Mucosa of rectum (tissue), 2 donors: ENCODE results near the gene HOXD3.

ENCODE experiments used
- H3K27ac ChIP-seq, 2 donors: one replicate each; pipeline ENCODE4 v1.7.0; 2013; ENCODE audit warnings: inconsistent platforms in 2 of 2, low read depth in 2 of 2, low read length in 2 of 2
- H3K27me3 ChIP-seq, 2 donors: one replicate each; pipeline ENCODE4 v1.7.0; 2013; ENCODE audit warnings: low read length in 2 of 2; ENCODE audit not compliant: control insufficient read depth in 2 of 2, insufficient read depth in 2 of 2
- H3K36me3 ChIP-seq, 2 donors: one replicate each; pipeline ENCODE4 v1.7.0; 2013; ENCODE audit warnings: low read length in 2 of 2; ENCODE audit not compliant: control insufficient read depth in 2 of 2, insufficient read depth in 2 of 2
- H3K4me1 ChIP-seq, 2 donors: one replicate each; pipeline ENCODE4 v1.7.0; 2013; ENCODE audit warnings: low read length in 2 of 2, mild to moderate bottlenecking in 1 of 2; ENCODE audit not compliant: control insufficient read depth in 2 of 2, insufficient read depth in 2 of 2
- H3K4me3 ChIP-seq, 2 donors: one replicate each; pipeline ENCODE4 v1.7.0; 2013; ENCODE audit warnings: low read length in 2 of 2
- H3K9ac ChIP-seq, 2 donors: one replicate each; pipeline ENCODE4 v1.7.0; 2013; ENCODE audit warnings: low read length in 2 of 2, low read depth in 1 of 2, mild to moderate bottlenecking in 1 of 2
- H3K9me3 ChIP-seq, 2 donors: one replicate each; pipeline ENCODE4 v1.7.0; 2013; ENCODE audit warnings: low read length in 2 of 2; ENCODE audit not compliant: control insufficient read depth in 2 of 2
- donor health status: healthy.
- donor health status: Normal muscosa, but diverticular disease.

The HOXD3 gene

GRCh38 chr2:176172895-176173566, 15.9 kb downstream of the HOXD3 start:
- H3K9ac ChIP-seq: no peak overlapping the region
- H3K4me1 ChIP-seq: peaks cover 15 to 17% of the 10 kb centered on the region in 2 donors
- H3K9me3 ChIP-seq: no peaks in the 10 kb centered on the region
- H3K4me3 ChIP-seq: no peak overlapping the region
- no peaks in the 10 kb centered on the region for H3K36me3 ChIP-seq
- peaks cover 4% of the 10 kb centered on the region in 2 donors for H3K27me3 ChIP-seq
- no peak overlapping the region for H3K27ac ChIP-seq

- Histone ChIP-seq H3K36me3 (no peaks in the 10 kb centered on the region), H3K9me3 (no peaks in the 10 kb centered on the region), H3K27me3 (peaks cover 4% of the 10 kb centered on the region in 2 donors), H3K4me3 (peak overlapping the region in 1 of 2 donors; percentile 62), H3K27ac (no peak overlapping the region), H3K4me1 (peaks cover 18 to 23% of the 10 kb centered on the region in 2 donors), H3K9ac (no peak overlapping the region)
These were observed 16.7 kb downstream of the HOXD3 start for GRCh38 chr2:176173567-176174381.

DNA sequence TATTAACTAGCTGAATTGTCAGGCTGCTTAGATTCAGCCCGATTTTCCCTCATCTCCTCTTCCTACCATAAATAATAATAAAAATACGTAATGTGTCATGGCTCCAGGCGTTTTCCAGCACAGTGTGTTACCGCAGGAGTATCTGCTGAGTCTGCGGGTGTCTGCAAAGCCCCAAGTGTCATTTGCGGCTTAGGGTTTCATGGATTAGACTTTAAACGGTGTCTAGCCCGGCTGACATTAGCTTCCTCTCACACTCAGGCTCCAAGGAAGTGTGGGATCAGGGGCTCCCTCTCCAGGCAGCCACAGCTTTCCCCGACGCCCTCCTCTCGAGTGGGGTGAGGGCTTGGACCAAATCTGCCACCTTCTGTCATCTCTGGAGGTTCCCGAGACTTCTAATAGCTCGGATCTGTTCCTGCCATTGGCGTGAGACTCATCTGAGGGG, 17.3 kb downstream of the HOXD3 start:
- Histone ChIP-seq H3K27ac (peak overlapping the region in 1 of 2 donors; percentile 32), H3K9me3 (no peaks in the 10 kb centered on the region), H3K27me3 (peaks cover 4 to 6% of the 10 kb centered on the region in 2 donors), H3K9ac (no peak overlapping the region), H3K36me3 (no peaks in the 10 kb centered on the region), H3K4me3 (peak overlapping the region in 1 of 2 donors; percentile 62), H3K4me1 (peaks cover 18 to 29% of the 10 kb centered on the region in 2 donors)

GRCh38 chr2:176174824-176175708, 18.0 kb downstream of the HOXD3 start:
- H3K27ac ChIP-seq: peak overlapping the region in 1 of 2 donors; percentile 32
- H3K36me3 ChIP-seq: no peaks in the 10 kb centered on the region
- H3K9me3 ChIP-seq: no peaks in the 10 kb centered on the region
- H3K4me3 ChIP-seq: peak overlapping the region in 1 of 2 donors; percentile 62
- H3K4me1 ChIP-seq: peaks cover 18 to 33% of the 10 kb centered on the region in 2 donors
- no peak overlapping the region for H3K9ac ChIP-seq
- peaks cover 4 to 6% of the 10 kb centered on the region in 2 donors for H3K27me3 ChIP-seq

GRCh38 chr2:176175709-176176607, 18.9 kb downstream of the HOXD3 start:
- Histone ChIP-seq H3K9ac (no peak overlapping the region), H3K9me3 (no peaks in the 10 kb centered on the region), H3K4me3 (no peak overlapping the region), H3K4me1 (peaks cover 17 to 28% of the 10 kb centered on the region in 2 donors), H3K27ac (no peak overlapping the region), H3K27me3 (peaks cover 4 to 6% of the 10 kb centered on the region in 2 donors), H3K36me3 (no peaks in the 10 kb centered on the region)

DNA sequence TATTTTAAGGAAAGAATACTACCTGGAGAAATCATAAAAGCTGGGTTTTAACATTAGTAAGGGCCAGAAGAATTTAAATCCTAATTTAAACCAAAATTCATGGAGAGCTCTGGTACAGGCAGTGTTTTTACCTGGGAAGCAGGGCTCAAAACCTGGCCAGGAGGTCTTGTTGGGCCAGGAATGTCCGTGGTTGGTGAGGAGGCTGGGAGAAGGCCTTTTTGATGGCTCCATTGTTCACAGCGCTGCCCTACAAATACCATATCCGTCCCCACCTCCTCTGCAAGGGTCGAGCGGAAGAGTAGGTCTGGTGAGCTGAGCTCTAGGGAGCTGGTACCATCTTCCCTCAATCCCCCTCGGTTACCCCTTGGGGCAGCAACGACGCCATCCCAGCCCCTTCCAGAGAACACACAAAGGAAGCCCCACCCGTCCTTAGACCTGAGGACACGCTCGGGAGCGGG, 20.5 kb downstream of the HOXD3 start:
- Histone ChIP-seq H3K36me3 (no peaks in the 10 kb centered on the region), H3K27me3 (peaks cover 0 to 6% of the 10 kb centered on the region in 2 donors), H3K9ac (peak overlapping the region; percentile 56 to 65), H3K27ac (peak overlapping the region in 1 of 2 donors; percentile 80), H3K4me1 (peaks cover 14 to 26% of the 10 kb centered on the region in 2 donors), H3K9me3 (no peaks in the 10 kb centered on the region), H3K4me3 (peak overlapping the region; percentile 60 to 73)

GRCh38 chr2:176178038-176178756, 21.1 kb downstream of the HOXD3 start:
- Histone ChIP-seq H3K9me3 (no peaks in the 10 kb centered on the region), H3K27me3 (peaks cover 0 to 3% of the 10 kb centered on the region in 2 donors), H3K27ac (peak overlapping the region; percentile 51 to 80), H3K36me3 (no peaks in the 10 kb centered on the region), H3K4me3 (peak overlapping the region; percentile 60 to 73), H3K4me1 (peaks cover 14 to 26% of the 10 kb centered on the region in 2 donors), H3K9ac (peak overlapping the region; percentile 56 to 65)

DNA sequence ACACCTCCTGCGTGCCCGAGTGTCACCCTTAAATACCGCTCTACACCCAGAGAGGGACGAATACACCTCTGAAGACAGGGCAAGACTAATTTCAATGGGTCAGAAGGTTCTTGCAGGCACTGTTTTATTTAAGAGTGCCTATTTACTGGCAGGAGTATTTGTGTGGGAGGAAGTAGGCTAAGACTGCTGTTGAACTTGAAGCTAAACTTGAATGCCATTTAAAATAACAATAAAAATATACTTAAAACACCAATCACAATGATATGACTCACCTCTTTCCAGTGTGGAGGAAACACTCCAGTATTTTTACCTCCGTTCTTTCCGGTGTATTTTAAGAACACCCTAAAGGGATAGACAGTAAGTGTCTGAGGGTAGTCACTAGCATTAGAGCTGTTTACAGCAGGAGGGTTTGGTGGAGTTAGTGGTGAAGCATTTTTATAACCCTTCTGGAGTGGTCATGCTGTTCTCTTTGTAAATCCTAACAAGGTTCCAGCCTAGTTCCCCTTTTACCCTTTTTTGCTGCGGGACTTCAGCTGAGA, 21.7 kb downstream of the HOXD3 start:
- Histone ChIP-seq H3K4me3 (peak overlapping the region; percentile 60 to 73), H3K27me3 (peaks cover 0 to 3% of the 10 kb centered on the region in 2 donors), H3K9ac (no peak overlapping the region), H3K36me3 (no peaks in the 10 kb centered on the region), H3K27ac (peak overlapping the region; percentile 51 to 80), H3K4me1 (peaks cover 12 to 26% of the 10 kb centered on the region in 2 donors), H3K9me3 (no peaks in the 10 kb centered on the region)
